Measurements from ENCODE around the gene GCNT1.

Gene GCNT1

DNA sequence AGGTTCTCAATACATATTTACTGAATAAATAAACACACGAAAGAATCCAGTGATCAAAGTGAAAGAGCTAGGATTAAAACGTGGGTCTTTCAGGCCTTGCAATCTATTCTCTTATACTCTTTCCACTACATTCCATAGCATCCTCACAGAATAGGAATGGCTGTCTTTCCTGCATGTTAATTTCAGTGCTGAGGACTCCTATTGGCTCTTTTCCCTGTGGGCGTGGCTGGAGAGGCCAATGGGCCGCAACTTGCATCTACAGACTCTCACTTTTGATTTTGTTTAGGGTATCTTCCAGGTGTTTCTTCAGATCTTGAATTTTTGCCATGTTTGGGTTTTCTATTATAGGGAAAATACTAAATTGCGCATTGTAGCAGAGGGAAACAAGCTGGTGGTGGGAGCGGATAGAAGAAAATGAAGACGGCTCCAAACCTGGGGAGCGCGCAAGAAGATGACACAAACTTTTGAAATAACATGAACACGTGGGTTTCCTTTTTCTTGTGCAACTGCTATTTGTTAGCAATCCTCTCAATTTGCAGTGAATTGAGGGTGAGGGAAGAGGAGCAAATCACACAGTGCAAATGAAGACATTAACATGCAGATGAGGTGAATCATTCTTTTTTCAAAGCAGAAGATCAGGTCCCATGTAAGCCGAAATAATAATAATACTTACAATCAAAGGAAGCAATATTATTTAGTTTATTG is 93.9 kb downstream of the GCNT1 start:
- no peak for DNase-seq (ENCODE audit: low spot score)
- H2BK15ac ChIP-seq (ENCODE audit: low read length): no peak overlapping the region
- no peak overlapping the region for H3K4me3 ChIP-seq (ENCODE audit: low read length in 2 of 2)
- H3K23ac ChIP-seq (ENCODE audit: low read depth, low read length, poor library complexity): no peak overlapping the region
- no peak overlapping the region for H4K8ac ChIP-seq (ENCODE audit: low read depth, low read length)
- no peak overlapping the region for H3K27ac ChIP-seq (replicated peaks; ENCODE audit: low read length)
- no peak overlapping the region for H3K18ac ChIP-seq (ENCODE audit: low read length)
- H3K79me1 ChIP-seq (ENCODE audit: low read depth, low read length): no peaks in the 10 kb centered on the region
- no peak overlapping the region for H3K4me2 ChIP-seq (ENCODE audit: insufficient read depth, low read length, poor library complexity, severe bottlenecking)
- no peaks in the 10 kb centered on the region for H3K4me1 ChIP-seq (ENCODE audit: control insufficient read depth in 2 of 2, insufficient read depth in 1 of 2, low read depth in 1 of 2, low read length in 2 of 2)
- H3K9me3 ChIP-seq (replicated peaks in 1 of 2; ENCODE audit: control insufficient read depth in 2 of 2, insufficient read depth in 1 of 2, low read depth in 1 of 2, low read length in 2 of 2): no peaks in the 10 kb centered on the region
- no peak overlapping the region for H3K4ac ChIP-seq (ENCODE audit: low read length)
- no peaks in the 10 kb centered on the region for H3K27me3 ChIP-seq (ENCODE audit: control insufficient read depth in 3 of 3, insufficient read depth in 3 of 3, low read depth in 1 of 3, low read length in 3 of 3)
- no peak overlapping the region for H2BK120ac ChIP-seq (ENCODE audit: low read depth, low read length)
- H2AK5ac ChIP-seq (ENCODE audit: low read depth, low read length): no peak overlapping the region
- WGBS, 2 donors (ENCODE audit: extremely low coverage in 2 of 2, insufficient read length in 2 of 2, insufficient replicate concordance in 1 of 2): no CpG with 5 or more reads among the region's 11 CpGs
- no peak overlapping the region for H3K9ac ChIP-seq (ENCODE audit: low read depth, low read length, poor library complexity)
- no peak overlapping the region for H2AFZ ChIP-seq (ENCODE audit: low read length)
- no peak overlapping the region for H2BK5ac ChIP-seq (ENCODE audit: low read length)
- H4K91ac ChIP-seq (ENCODE audit: low read depth, low read length, poor library complexity): no peak overlapping the region
- no peak overlapping the region for H3K14ac ChIP-seq (ENCODE audit: low read length)
- H3K36me3 ChIP-seq (replicated peaks in 1 of 2; ENCODE audit: control insufficient read depth in 2 of 2, insufficient read depth in 2 of 2, low read length in 2 of 2): no peaks in the 10 kb centered on the region
- no peak overlapping the region for H2BK12ac ChIP-seq (ENCODE audit: low read length)

DNA sequence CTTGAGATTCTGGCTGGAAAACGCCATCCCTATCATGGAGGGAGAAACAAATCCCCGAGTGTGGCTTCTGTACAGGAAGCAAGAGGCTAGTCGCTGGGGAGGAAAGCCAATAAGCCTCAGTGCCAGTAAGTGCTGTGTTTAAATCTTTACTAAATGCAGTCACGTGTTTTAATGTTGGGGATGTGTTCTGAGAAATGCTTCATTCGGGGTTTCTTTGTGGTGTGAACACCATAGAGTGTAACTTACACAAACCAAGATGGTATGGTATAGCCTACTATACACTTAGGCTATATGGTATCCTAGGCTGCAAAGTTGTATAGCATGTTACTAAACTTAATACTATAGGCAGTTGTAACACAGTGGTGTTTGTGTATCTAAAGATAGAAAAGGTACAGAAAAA is 94.7 kb downstream of the GCNT1 start:
- Histone ChIP-seq H3K18ac (ENCODE audit: low read length) (no peak overlapping the region), H3K23ac (ENCODE audit: low read depth, low read length, poor library complexity) (no peak overlapping the region), H3K9me3 (replicated peaks in 1 of 2; ENCODE audit: control insufficient read depth in 2 of 2, insufficient read depth in 1 of 2, low read depth in 1 of 2, low read length in 2 of 2) (peaks cover 0 to under 1% of the 10 kb centered on the region in 2 donors), H3K36me3 (replicated peaks in 1 of 2; ENCODE audit: control insufficient read depth in 2 of 2, insufficient read depth in 2 of 2, low read length in 2 of 2) (no peaks in the 10 kb centered on the region), H2BK5ac (ENCODE audit: low read length) (no peak overlapping the region), H3K4me1 (ENCODE audit: control insufficient read depth in 2 of 2, insufficient read depth in 1 of 2, low read depth in 1 of 2, low read length in 2 of 2) (no peaks in the 10 kb centered on the region), H2BK12ac (ENCODE audit: low read length) (no peak overlapping the region), H4K8ac (ENCODE audit: low read depth, low read length) (no peak overlapping the region), H4K91ac (ENCODE audit: low read depth, low read length, poor library complexity) (no peak overlapping the region), H3K27ac (replicated peaks; ENCODE audit: low read length) (no peak overlapping the region), H3K4me2 (ENCODE audit: insufficient read depth, low read length, poor library complexity, severe bottlenecking) (no peak overlapping the region), H3K14ac (ENCODE audit: low read length) (no peak overlapping the region), H2BK120ac (ENCODE audit: low read depth, low read length) (no peak overlapping the region), H2AK5ac (ENCODE audit: low read depth, low read length) (no peak overlapping the region), H3K27me3 (ENCODE audit: control insufficient read depth in 3 of 3, insufficient read depth in 3 of 3, low read depth in 1 of 3, low read length in 3 of 3) (no peaks in the 10 kb centered on the region), H3K79me1 (ENCODE audit: low read depth, low read length) (no peaks in the 10 kb centered on the region), H3K9ac (ENCODE audit: low read depth, low read length, poor library complexity) (no peak overlapping the region), H2AFZ (ENCODE audit: low read length) (peak overlapping the region; percentile 34), H3K4ac (ENCODE audit: low read length) (no peak overlapping the region), H3K4me3 (ENCODE audit: low read length in 2 of 2) (no peak overlapping the region), H2BK15ac (ENCODE audit: low read length) (no peak overlapping the region)
- no peak for DNase-seq (ENCODE audit: low spot score)
- WGBS, 2 donors (ENCODE audit: extremely low coverage in 2 of 2, insufficient read length in 2 of 2, insufficient replicate concordance in 1 of 2): no CpG with 5 or more reads among the region's 5 CpGs

Data from neuronal stem cell (in vitro differentiated cells).